DMS 273 treated with DMSO at 0.1 percent for 48 hours (cell line): ENCODE measurements around the gene CDK13.

Experiments used
- DNase-seq: peaks from one replicate; lab custom pipeline; 2025; lab: John Stamatoyannopoulos, UW

Gene CDK13

GRCh38 chr7:39948956-39949928, 814 bp upstream of the CDK13 start:
- peak; percentile 99 for DNase-seq

GRCh38 chr7:39950473-39951225, 593 bp downstream of the CDK13 start:
- no peak for DNase-seq

- no peak for DNase-seq
Observed at GRCh38 chr7:39951226-39952194, 1.5 kb downstream of the CDK13 start.

- DNase-seq: no peak
Observed at GRCh38 chr7:39952374-39952773, 2.3 kb downstream of the CDK13 start.

GRCh38 chr7:39952803-39953202, 2.7 kb downstream of the CDK13 start:
- no peak for DNase-seq

GRCh38 chr7:39954694-39955093, 4.6 kb downstream of the CDK13 start:
- DNase-seq: no peak

GRCh38 chr7:39958038-39958437, 8.0 kb downstream of the CDK13 start:
- no peak for DNase-seq

GRCh38 chr7:39967406-39968161, 17.5 kb downstream of the CDK13 start:
- no peak for DNase-seq

- no peak for DNase-seq
Observed at GRCh38 chr7:39969431-39969830, 19.4 kb downstream of the CDK13 start.

- DNase-seq: no peak
Observed at GRCh38 chr7:39971924-39972323, 21.9 kb downstream of the CDK13 start.

GRCh38 chr7:39973801-39974200, 23.7 kb downstream of the CDK13 start:
- no peak for DNase-seq

GRCh38 chr7:39978230-39978934, 28.3 kb downstream of the CDK13 start:
- DNase-seq: no peak

GRCh38 chr7:39979406-39980073, 29.5 kb downstream of the CDK13 start:
- DNase-seq: no peak

GRCh38 chr7:39985398-39985918, 35.4 kb downstream of the CDK13 start:
- DNase-seq: no peak

GRCh38 chr7:39987641-39988347, 37.7 kb downstream of the CDK13 start:
- DNase-seq: no peak

GRCh38 chr7:40000734-40001315, 50.8 kb downstream of the CDK13 start:
- no peak for DNase-seq

GRCh38 chr7:40001649-40002048, 51.6 kb downstream of the CDK13 start:
- no peak for DNase-seq

- DNase-seq: no peak
Observed at GRCh38 chr7:40003597-40003996, 53.5 kb downstream of the CDK13 start.
